ENCODE results near the gene CRYAA.
"Not testable (repeated sequence)": the region's sequence is repeated elsewhere in the genome, so short reads cannot be mapped to it uniquely, and the experiment has no call there.

DNA sequence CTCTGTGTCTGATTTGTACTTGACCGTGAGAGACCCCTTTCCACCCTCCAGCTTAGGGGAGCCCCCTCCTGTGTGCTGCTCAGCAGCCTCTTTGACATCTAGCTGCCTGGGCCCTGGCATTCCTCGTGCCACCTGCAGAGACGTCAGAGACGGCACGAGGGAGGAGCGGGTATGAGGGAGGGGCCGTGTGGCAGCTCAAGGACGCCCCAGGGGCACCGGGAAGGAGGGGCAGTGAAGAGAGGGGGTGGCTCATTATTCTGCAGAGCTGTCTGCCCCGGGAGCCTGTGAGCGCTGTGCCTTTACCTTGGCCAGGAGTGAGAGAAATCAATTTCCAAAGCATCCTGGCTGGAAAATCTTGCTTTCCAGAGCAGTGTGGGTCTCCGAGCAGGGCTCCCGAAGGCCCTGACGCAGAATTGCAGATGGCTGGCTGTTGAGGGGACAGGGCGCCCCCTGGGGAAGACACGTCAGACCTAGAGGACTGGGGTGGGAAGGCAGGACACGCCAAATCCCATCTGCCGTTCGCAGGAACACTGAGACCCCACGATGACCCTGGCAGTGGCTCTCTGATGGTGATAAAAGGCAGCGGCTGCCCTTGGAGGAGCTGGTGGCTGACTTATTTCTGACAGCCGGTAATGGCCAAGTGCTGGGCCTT lies 9.5 kb downstream of the CRYAA start:
- not testable (repeated sequence) for TF ChIP-seq POLR2A (IDR thresholded peaks at IDR 0.05; ENCODE audit: low read depth, low read length); MAX (IDR thresholded peaks at IDR 0.05; ENCODE audit: insufficient read depth, insufficient read length)

All from endothelial cell of umbilical vein (primary cell).